WERI-Rb-1 (cell line): Measurements from ENCODE around the gene PHGDH.

Source experiments
- DNase-seq: peaks from one replicate; pipeline ENCODE4 v3.0.0-alpha.2; 2020
- H3K27ac ChIP-seq: fragments of 250-450 bp; sonication (Bioruptor Pico); 2 replicates; pipeline ENCODE4 v1.5.1; 2020; ENCODE audit warnings: mild to moderate bottlenecking, moderate library complexity
- H3K27me3 ChIP-seq: fragments of 250-450 bp; sonication (Bioruptor Pico); 2 replicates; pipeline ENCODE4 v1.5.1; 2021; ENCODE audit warnings: mild to moderate bottlenecking, low read depth, moderate library complexity; ENCODE audit not compliant: insufficient read depth, severe bottlenecking
- H3K36me3 ChIP-seq: fragments of 250-450 bp; sonication (Bioruptor Pico); 2 replicates; pipeline ENCODE4 v1.5.1; 2020; ENCODE audit warnings: mild to moderate bottlenecking, moderate library complexity
- H3K4me3 ChIP-seq: 2 replicates; pipeline ENCODE4 v1.5.1; 2011; ENCODE audit warnings: low read depth, mild to moderate bottlenecking, control low read depth, low read length
- H3K9me3 ChIP-seq: fragments of 250-450 bp; sonication (Bioruptor Pico); 2 replicates; pipeline ENCODE4 v1.5.1; 2021; ENCODE audit warnings: mild to moderate bottlenecking, moderate library complexity; ENCODE audit not compliant: severe bottlenecking
- TF ChIP-seq, protein P1 (sequence below): IDR thresholded peaks from 2 replicates; pipeline ENCODE4 v1.5.1; 2011; ENCODE audit warnings: low read depth, mild to moderate bottlenecking, control low read depth, inconsistent platforms, low read length

PHGDH gene

DNA sequence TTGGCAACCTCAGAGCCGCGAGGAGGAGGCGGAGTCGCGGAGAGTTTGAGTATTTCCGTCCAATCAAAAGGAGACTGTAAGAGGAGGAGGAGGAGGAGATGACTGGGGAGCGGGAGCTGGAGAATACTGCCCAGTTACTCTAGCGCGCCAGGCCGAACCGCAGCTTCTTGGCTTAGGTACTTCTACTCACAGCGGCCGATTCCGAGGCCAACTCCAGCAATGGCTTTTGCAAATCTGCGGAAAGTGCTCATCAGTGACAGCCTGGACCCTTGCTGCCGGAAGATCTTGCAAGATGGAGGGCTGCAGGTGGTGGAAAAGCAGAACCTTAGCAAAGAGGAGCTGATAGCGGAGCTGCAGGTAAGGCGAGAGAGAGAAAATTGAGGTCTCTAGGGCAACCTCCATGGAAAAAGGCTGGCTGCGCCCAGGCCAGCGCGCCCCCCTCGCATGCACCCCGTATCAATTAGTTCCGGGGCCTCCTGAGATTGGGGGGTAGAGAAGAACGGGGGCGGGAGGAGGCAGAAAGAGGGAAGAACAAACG lies at the start of gene PHGDH:
TSS of gene PHGDH (plus strand) at position 131 of the 538 bp plus-strand sequence. CDS start at position 220, 89 bp downstream.
- H3K36me3 ChIP-seq: peaks cover 2% of the 10 kb centered on the region; the same call in 1 of the 2 replicates

DNA sequence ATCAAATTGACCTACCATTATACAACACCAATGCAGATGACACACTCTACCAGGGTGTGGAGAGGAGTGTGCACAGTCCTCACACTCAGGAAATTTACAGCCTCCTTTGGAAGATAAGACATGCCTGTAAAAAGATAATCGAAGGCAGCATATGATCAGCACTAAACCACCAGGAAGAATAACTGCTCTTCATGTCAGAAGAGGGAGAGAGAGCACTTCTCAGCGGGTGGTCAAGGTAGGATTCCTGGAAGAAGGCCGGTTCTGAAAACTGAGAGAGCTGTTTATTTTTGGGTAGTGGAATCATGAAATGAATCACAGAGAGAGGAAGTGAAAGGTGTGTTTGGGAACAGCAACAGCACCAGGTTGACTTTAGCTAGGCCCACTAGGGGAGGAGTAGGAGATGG lies 49.7 kb upstream of the PHGDH start:
- H3K27me3 ChIP-seq: no peaks in the 10 kb centered on the region
- no peak for DNase-seq
- TF ChIP-seq, protein P1, sequence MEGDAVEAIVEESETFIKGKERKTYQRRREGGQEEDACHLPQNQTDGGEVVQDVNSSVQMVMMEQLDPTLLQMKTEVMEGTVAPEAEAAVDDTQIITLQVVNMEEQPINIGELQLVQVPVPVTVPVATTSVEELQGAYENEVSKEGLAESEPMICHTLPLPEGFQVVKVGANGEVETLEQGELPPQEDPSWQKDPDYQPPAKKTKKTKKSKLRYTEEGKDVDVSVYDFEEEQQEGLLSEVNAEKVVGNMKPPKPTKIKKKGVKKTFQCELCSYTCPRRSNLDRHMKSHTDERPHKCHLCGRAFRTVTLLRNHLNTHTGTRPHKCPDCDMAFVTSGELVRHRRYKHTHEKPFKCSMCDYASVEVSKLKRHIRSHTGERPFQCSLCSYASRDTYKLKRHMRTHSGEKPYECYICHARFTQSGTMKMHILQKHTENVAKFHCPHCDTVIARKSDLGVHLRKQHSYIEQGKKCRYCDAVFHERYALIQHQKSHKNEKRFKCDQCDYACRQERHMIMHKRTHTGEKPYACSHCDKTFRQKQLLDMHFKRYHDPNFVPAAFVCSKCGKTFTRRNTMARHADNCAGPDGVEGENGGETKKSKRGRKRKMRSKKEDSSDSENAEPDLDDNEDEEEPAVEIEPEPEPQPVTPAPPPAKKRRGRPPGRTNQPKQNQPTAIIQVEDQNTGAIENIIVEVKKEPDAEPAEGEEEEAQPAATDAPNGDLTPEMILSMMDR: no peak
- no peaks in the 10 kb centered on the region for H3K36me3 ChIP-seq
- H3K4me3 ChIP-seq: no peak overlapping the region
- no peaks in the 10 kb centered on the region for H3K9me3 ChIP-seq
- H3K27ac ChIP-seq: no peak overlapping the region

More for the DNA sequence above, at the start of gene PHGDH:
- Histone ChIP-seq H3K27me3 (no peaks in the 10 kb centered on the region), H3K9me3 (no peaks in the 10 kb centered on the region), H3K4me3 (peak within 1 kb of the TSS; percentile 88), H3K27ac (peak within 1 kb of the TSS; percentile 79)
- DNase-seq: peak; percentile 56
- TF ChIP-seq, protein P1: no peak

DNA sequence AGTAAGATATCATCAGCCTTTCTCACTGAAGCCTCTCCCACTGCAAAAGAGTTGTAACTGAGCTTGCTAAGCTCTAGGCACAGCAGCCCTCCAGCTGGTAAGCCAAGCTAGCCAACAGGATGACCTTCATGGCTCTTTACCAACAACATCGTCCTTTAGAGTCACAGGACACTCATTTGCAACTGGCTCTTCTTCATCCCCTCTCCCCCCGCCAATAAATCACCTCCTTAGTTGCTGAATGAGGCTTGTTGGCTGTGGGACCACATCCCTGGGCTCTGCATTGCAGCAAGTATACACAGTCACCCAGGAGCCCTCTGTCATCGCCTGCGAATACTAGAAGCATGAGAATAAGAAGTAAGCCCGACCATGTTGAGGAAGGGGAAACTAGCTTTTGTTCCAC lies 47.7 kb upstream of the PHGDH start:
- Histone ChIP-seq H3K4me3 (no peak overlapping the region), H3K27me3 (no peaks in the 10 kb centered on the region), H3K27ac (no peak overlapping the region), H3K9me3 (no peaks in the 10 kb centered on the region), H3K36me3 (no peaks in the 10 kb centered on the region)
- TF ChIP-seq, protein P1: no peak
- no peak for DNase-seq

DNA sequence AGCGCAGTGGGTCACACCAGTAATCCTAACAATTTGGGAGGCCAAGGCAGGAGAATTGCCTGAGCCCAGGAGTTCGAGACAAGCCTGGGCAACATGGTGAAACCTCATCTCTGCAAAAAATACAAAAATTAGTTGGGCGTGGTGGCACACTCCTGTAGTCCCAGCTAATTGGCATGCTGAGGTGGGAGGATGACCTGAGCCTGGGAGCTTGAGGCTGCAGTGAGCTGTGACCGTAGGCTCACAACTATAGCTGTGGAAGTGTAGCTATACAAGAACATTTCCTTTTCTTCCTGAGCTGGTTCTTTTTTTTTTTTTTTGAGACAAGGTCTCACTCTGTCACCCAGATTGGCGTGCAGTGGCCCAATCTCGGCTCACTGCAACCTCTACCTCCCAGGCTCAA lies 44.6 kb upstream of the PHGDH start:
- DNase-seq: no peak
- TF ChIP-seq, protein P1: no peak
- no peaks in the 10 kb centered on the region for H3K36me3 ChIP-seq
- no peak overlapping the region for H3K4me3 ChIP-seq
- H3K27ac ChIP-seq: no peak overlapping the region
- no peaks in the 10 kb centered on the region for H3K27me3 ChIP-seq
- H3K9me3 ChIP-seq: no peaks in the 10 kb centered on the region

DNA sequence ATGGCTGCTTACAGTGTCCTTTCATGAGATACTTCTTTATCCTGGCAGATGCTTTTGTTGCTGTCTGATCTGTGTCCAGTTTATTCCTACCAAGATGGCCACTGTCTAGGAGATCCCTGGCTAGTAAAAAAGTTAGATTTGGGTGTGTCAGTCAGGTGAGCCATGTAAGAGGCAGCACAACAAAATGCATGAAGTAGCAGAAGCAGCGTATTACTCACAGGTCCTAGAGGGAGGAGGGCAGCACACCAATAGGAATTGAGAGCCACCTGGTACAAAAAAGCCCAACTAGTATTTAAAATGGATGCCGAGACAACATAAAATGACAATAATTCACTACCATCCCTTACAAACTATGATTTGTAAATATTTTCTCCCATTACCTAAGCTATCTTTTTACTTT lies 40.8 kb upstream of the PHGDH start:
- Histone ChIP-seq H3K27ac (no peak overlapping the region), H3K9me3 (no peaks in the 10 kb centered on the region), H3K27me3 (no peaks in the 10 kb centered on the region), H3K36me3 (no peaks in the 10 kb centered on the region), H3K4me3 (no peak overlapping the region)
- DNase-seq: no peak
- TF ChIP-seq, protein P1: no peak
